Peyer's patch (tissue), 4 donors: Measurements from ENCODE around the gene ABL1. TPM values are rescaled to one million over a fixed set of nuclear protein-coding genes. Genes with fewer than 3 reads are reported as not detected.
A peak's percentile ranks its signal among the peaks of the same experiment; 100 is the strongest.
"Not testable (repeated sequence)": the region's sequence is repeated elsewhere in the genome, so short reads cannot be mapped to it uniquely, and the experiment has no call there.

Experiments
- DNase-seq, 3 donors: peaks; one replicate each; pipeline ENCODE4 v3.0.0-alpha.2; 2017 to 2019
- H3K27ac ChIP-seq, 4 donors: fragments of 200-600 bp; sonication (generic); one replicate each; pipeline ENCODE4 v1.5.1; 2016 to 2019
- H3K27me3 ChIP-seq, 2 donors: fragments of 200-600 bp; sonication (generic); one replicate each; pipeline ENCODE4 v1.5.1; 2019
- H3K36me3 ChIP-seq, 3 donors: fragments of 200-600 bp; sonication (generic); one replicate each; pipeline ENCODE4 v1.5.1; 2016 to 2019
- H3K4me1 ChIP-seq, 4 donors: fragments of 200-600 bp; sonication (generic); one replicate each; pipeline ENCODE4 v1.5.1; 2016 to 2019
- H3K4me3 ChIP-seq, 4 donors: fragments of 200-600 bp; sonication (generic); 1 replicate in 3 of 4; 2 replicates in 1 of 4; pipeline ENCODE4 v1.5.1; 2016 to 2019; ENCODE audit warnings: mild to moderate bottlenecking in 1 of 4
- H3K9me3 ChIP-seq, 4 donors: fragments of 200-600 bp; sonication (generic); one replicate each; pipeline ENCODE4 v1.5.1; 2016 to 2019; ENCODE audit warnings: mild to moderate bottlenecking in 1 of 4
- CTCF ChIP-seq, 6 experiments: fragments of 450-650 bp in 4 of 6; fragments of 200-600 bp in 2 of 6; sonication (generic) in 1 of 6; IDR thresholded peaks; one replicate each; pipeline ENCODE4 v1.5.1; 2017 to 2019; ENCODE audit warnings: antibody characterized with exemption in 6 of 6, mild to moderate bottlenecking in 3 of 6, moderate library complexity in 1 of 6
- POLR2A ChIP-seq, 2 donors: fragments of 450-650 bp; IDR thresholded peaks; one replicate each; pipeline ENCODE4 v1.5.1; 2017; ENCODE audit warnings: antibody characterized with exemption in 2 of 2, mild to moderate bottlenecking in 2 of 2, moderate library complexity in 2 of 2
- total RNA-seq, 4 donors: library from RNA; depleted of rRNA; stranded (reverse); fragments of >200 nt; gene quantifications; one replicate each; pipeline ENCODE4 v1.1.0, GENCODE V29; 2016

Gene ABL1
- total RNA-seq, 4 donors from 2014 or later, result 43.6 to 85.8 (median 67.4) TPM

DNA sequence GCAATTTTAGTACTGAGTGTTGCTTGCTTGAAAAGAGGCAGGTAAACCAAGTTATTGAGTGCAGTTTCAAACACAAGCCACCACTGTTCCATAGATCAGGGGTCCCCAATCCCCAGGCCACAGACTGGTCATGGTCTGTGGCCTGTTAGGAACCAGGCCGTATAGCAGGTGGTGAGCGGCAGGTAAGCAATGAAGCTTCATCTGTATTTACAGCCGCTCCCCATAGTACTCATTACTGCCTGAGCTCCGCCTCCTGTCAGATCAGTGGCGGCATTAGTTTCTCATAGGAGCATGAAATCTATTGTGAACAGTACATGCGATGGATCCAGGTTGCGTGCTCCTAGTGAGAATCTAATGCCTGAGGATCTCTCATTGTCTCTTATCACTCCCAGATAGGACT lies 41.5 kb upstream of the ABL1 start:
- H3K27ac ChIP-seq, result no peak overlapping the region
- peaks cover 0 to 18% (median 0%) of the 10 kb centered on the region in 4 donors for H3K4me1 ChIP-seq
- no peak overlapping the region for H3K4me3 ChIP-seq
- TF ChIP-seq POLR2A (IDR thresholded peaks at IDR 0.05), result no peak
- TF ChIP-seq CTCF (IDR thresholded peaks at IDR 0.05), result no peak
- H3K36me3 ChIP-seq, result no peaks in the 10 kb centered on the region
- DNase-seq, result no peak
- no peaks in the 10 kb centered on the region for H3K9me3 ChIP-seq
- no peaks in the 10 kb centered on the region for H3K27me3 ChIP-seq

- not testable (repeated sequence) for H3K27ac ChIP-seq, H3K9me3 ChIP-seq, H3K27me3 ChIP-seq, H3K4me3 ChIP-seq, H3K36me3 ChIP-seq, DNase-seq
- H3K4me1 ChIP-seq, result peaks cover 0 to 18% (median 0%) of the 10 kb centered on the region in 4 donors
These were observed 41.0 kb upstream of the ABL1 start for GRCh38 chr9:130794021-130794420.

DNA sequence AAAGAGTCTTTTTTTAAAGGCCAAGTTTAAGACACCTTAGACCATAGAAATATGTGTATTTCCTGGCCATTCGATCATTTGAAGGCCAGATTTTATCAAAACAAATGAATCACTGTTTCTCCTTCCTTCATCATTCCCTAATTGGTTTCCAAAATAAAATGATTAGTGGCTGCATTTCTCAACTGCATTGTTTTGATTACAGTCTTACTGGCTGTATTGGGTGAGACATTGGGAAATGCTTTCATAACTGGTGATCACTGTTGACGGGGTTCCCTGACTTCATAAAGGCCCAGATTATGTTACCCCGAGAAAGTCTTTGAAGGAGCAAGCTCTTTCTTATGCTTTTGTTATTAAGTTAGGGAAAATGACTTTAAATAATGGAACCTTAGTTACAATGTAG lies 40.6 kb upstream of the ABL1 start:
- peaks cover 0 to 18% (median 0%) of the 10 kb centered on the region in 4 donors for H3K4me1 ChIP-seq
- H3K36me3 ChIP-seq, DNase-seq, H3K27me3 ChIP-seq, H3K4me3 ChIP-seq, H3K9me3 ChIP-seq: not testable (repeated sequence)
- peak overlapping the region in 3 of 4 donors; percentile 24 to 65 (median 65) for H3K27ac ChIP-seq

DNA sequence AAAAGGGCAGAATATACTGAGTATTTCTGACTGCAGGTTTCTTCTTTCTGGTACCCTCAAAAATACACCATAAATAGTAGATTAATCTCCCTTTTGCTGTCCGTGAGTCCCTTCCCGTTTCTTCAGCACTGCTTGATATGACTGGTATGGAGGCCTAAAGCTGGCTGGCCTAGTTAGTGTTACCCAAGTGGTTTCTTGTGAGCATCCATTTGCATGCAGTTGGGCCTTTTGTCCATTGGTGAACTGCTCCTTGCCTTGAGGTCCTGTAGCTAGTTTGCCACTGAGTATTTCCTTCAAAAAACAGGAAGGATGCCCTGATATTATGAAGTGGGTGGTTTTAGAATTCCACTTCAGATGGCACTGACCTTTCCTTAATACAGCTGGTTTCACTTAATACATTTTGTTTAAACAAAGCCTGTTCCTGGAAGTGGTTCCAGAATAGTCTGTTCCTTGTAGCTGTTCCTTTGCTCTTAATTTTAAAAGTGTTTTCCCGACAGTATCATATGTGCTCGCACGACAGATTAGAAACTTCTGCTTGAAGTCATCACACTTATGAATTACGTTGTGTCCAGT lies 40.0 kb upstream of the ABL1 start:
- Histone ChIP-seq H3K36me3 (no peaks in the 10 kb centered on the region), H3K9me3 (no peaks in the 10 kb centered on the region), H3K4me3 (no peak overlapping the region), H3K4me1 (peaks cover 0 to 18% (median 0%) of the 10 kb centered on the region in 4 donors), H3K27ac (peak overlapping the region; percentile 7 to 65 (median 46)), H3K27me3 (no peaks in the 10 kb centered on the region)
- no peak for TF ChIP-seq CTCF (IDR thresholded peaks at IDR 0.05)
- no peak for TF ChIP-seq POLR2A (IDR thresholded peaks at IDR 0.05)
- DNase-seq, result no peak

DNA sequence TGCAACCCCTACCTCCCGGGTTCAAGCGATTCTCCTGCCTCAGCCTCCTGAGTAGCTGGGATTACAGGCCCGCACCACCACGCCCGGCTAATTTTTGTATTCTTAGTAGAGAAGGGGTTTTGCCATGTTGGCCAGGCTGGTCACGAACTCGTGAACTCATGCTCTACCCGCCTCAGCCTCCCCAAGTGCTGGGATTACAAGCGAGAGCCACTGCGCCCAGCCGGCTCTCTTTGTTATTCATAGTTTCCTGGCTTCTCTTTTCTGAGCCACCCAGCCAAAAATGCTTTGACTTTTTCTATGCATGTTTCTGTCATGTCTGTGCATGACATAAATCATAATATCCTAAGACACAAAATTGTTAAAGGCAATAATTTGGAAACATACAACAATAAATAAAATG lies 31.9 kb upstream of the ABL1 start:
- not testable (repeated sequence) for H3K27ac ChIP-seq, H3K36me3 ChIP-seq, H3K4me3 ChIP-seq, H3K4me1 ChIP-seq, H3K9me3 ChIP-seq, DNase-seq, H3K27me3 ChIP-seq

GRCh38 chr9:130805510-130806326 lies 29.3 kb upstream of the ABL1 start:
- H3K4me3 ChIP-seq, result no peak overlapping the region
- no peak overlapping the region for H3K27ac ChIP-seq
- TF ChIP-seq POLR2A (IDR thresholded peaks at IDR 0.05) (no peak), CTCF (IDR thresholded peaks at IDR 0.05) (no peak)
- DNase-seq, result no peak
- no peaks in the 10 kb centered on the region for H3K27me3 ChIP-seq
- H3K4me1 ChIP-seq, result no peaks in the 10 kb centered on the region
- no peaks in the 10 kb centered on the region for H3K9me3 ChIP-seq
- H3K36me3 ChIP-seq, result no peaks in the 10 kb centered on the region

DNA sequence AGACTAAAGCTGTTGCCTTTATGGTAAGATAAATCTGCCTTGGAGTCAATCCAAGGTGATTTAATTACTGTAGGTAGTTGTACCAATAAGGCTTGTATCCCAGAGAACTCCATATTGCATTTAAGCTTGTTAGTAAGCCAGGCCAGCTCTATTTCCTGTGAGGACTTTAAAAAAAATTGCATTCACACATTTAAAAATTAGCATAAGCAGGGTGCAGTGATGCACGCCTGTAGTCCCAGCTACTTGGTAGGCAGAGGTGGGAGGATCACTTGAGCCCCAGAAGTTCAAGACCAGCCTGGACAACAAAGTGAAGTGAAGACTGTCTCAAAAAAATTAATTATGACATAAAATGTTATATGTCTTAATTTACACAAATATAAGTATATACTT lies 28.7 kb upstream of the ABL1 start:
- Histone ChIP-seq H3K9me3 (no peaks in the 10 kb centered on the region), H3K4me1 (no peaks in the 10 kb centered on the region), H3K36me3 (no peaks in the 10 kb centered on the region), H3K27ac (no peak overlapping the region), H3K4me3 (no peak overlapping the region), H3K27me3 (no peaks in the 10 kb centered on the region)
- TF ChIP-seq POLR2A (IDR thresholded peaks at IDR 0.05) (no peak), CTCF (IDR thresholded peaks at IDR 0.05) (no peak)
- DNase-seq, result no peak
